OCI-LY3 (cell line): ENCODE results near the gene C1orf21.
A peak's percentile ranks its signal among the peaks of the same experiment; 100 is the strongest.

ENCODE experiments used
- H2AFZ ChIP-seq: fragments of 200-600, 300-600 bp; shearing (Covaris generic); 2 replicates; pipeline ENCODE4 v1.6.0; 2014; ENCODE audit warnings: antibody characterized with exemption, low read depth, low read length
- H3K27ac ChIP-seq: fragments of 200-600, 300-600 bp; sonication (generic); 2 replicates; pipeline ENCODE4 v1.5.1; 2014; ENCODE audit warnings: mild to moderate bottlenecking, low read length, moderate library complexity, mixed read lengths
- H3K27me3 ChIP-seq: fragments of 200-600, 300-600 bp; sonication (generic); 2 replicates; pipeline ENCODE4 v1.6.1; 2014; ENCODE audit warnings: low read depth, low read length, mixed read lengths
- H3K36me3 ChIP-seq: fragments of 200-600, 300-600 bp; sonication (generic); replicated peaks from 2 replicates; pipeline ENCODE3; 2014; ENCODE audit warnings: low read depth, low read length, mixed read lengths
- H3K4me1 ChIP-seq: fragments of 300-600, 200-600 bp; sonication (generic); 2 replicates; pipeline ENCODE4 v1.6.1; 2014; ENCODE audit warnings: low read length, mixed read lengths
- H3K4me2 ChIP-seq: fragments of 200-600, 300-600 bp; sonication (generic); 2 replicates; pipeline ENCODE4 v1.6.1; 2014; ENCODE audit warnings: low read length, mixed read lengths
- H3K4me3 ChIP-seq: fragments of 300-600, 200-600 bp; sonication (generic); 2 replicates; pipeline ENCODE4 v1.5.1; 2014; ENCODE audit warnings: antibody characterized with exemption, mild to moderate bottlenecking, low read length, moderate library complexity
- H3K79me2 ChIP-seq: fragments of 300-600, 200-600 bp; shearing (Covaris generic); 2 replicates; pipeline ENCODE4 v1.6.1; 2014; ENCODE audit warnings: mild to moderate bottlenecking, low read length, mixed read lengths
- H3K9ac ChIP-seq: fragments of 300-600, 200-600 bp; shearing (Covaris generic); 2 replicates; pipeline ENCODE4 v1.6.0; 2014; ENCODE audit warnings: mild to moderate bottlenecking, low read length, moderate library complexity
- H3K9me3 ChIP-seq: fragments of 200-600, 300-600 bp; shearing (Covaris generic); 2 replicates; pipeline ENCODE4 v1.6.1; 2014; ENCODE audit warnings: low read length, mixed read lengths; ENCODE audit not compliant: insufficient read depth
- H4K20me1 ChIP-seq: fragments of 200-600, 300-600 bp; sonication (generic); 2 replicates; pipeline ENCODE4 v1.6.1; 2016; ENCODE audit warnings: low read length, mixed read lengths; ENCODE audit not compliant: insufficient read depth
- EZH2phosphoT487 ChIP-seq: fragments of 200-600 bp; shearing (Covaris generic); IDR thresholded peaks from 2 replicates; pipeline ENCODE4 v1.6.1; 2018; ENCODE audit warnings: antibody characterized with exemption, mixed run types, low read depth
- TF ChIP-seq, protein P1 (sequence below): fragments of 200-600, 300-600 bp; sonication (generic); IDR thresholded peaks from 2 replicates; pipeline ENCODE4 v1.5.1; 2014; ENCODE audit warnings: antibody characterized with exemption, low read length, low read depth

The C1orf21 gene

DNA sequence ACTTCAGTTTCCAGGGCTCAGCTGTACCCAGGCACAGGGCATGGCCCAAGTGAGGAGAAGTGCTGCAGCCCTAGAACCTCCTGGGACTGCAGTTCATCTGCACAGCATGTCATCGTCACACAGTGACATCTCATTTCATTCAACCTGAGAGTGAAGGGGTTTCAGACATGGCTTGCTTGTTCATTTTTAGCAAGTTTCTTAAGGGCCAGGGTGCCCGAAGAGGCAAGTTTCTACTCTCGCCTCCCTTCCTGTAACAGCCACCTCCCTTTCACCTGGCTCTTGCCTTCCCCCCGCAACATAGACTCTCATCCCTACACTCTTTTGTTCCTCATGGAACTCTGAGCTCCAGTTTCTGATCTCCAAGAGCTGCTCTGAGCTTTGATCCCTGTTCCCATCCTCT is 108.1 kb downstream of the C1orf21 start:
- peaks cover 5% of the 10 kb centered on the region for H3K79me2 ChIP-seq
- H3K27me3 ChIP-seq: no peaks in the 10 kb centered on the region
- no peaks in the 10 kb centered on the region for H4K20me1 ChIP-seq
- peak overlapping the region; percentile 93 for H3K4me2 ChIP-seq
- H3K9ac ChIP-seq: peak overlapping the region; percentile 26
- peak overlapping the region; percentile 46 for H3K4me3 ChIP-seq
- TF ChIP-seq EZH2phosphoT487: no peak
- TF ChIP-seq, protein P1, sequence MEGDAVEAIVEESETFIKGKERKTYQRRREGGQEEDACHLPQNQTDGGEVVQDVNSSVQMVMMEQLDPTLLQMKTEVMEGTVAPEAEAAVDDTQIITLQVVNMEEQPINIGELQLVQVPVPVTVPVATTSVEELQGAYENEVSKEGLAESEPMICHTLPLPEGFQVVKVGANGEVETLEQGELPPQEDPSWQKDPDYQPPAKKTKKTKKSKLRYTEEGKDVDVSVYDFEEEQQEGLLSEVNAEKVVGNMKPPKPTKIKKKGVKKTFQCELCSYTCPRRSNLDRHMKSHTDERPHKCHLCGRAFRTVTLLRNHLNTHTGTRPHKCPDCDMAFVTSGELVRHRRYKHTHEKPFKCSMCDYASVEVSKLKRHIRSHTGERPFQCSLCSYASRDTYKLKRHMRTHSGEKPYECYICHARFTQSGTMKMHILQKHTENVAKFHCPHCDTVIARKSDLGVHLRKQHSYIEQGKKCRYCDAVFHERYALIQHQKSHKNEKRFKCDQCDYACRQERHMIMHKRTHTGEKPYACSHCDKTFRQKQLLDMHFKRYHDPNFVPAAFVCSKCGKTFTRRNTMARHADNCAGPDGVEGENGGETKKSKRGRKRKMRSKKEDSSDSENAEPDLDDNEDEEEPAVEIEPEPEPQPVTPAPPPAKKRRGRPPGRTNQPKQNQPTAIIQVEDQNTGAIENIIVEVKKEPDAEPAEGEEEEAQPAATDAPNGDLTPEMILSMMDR: no peak
- no peaks in the 10 kb centered on the region for H3K36me3 ChIP-seq
- peak overlapping the region; percentile 70; the same call in 1 of the 2 replicates for H2AFZ ChIP-seq
- H3K4me1 ChIP-seq: peaks cover 52% of the 10 kb centered on the region
- H3K9me3 ChIP-seq: no peaks in the 10 kb centered on the region
- peak overlapping the region; percentile 69 for H3K27ac ChIP-seq

DNA sequence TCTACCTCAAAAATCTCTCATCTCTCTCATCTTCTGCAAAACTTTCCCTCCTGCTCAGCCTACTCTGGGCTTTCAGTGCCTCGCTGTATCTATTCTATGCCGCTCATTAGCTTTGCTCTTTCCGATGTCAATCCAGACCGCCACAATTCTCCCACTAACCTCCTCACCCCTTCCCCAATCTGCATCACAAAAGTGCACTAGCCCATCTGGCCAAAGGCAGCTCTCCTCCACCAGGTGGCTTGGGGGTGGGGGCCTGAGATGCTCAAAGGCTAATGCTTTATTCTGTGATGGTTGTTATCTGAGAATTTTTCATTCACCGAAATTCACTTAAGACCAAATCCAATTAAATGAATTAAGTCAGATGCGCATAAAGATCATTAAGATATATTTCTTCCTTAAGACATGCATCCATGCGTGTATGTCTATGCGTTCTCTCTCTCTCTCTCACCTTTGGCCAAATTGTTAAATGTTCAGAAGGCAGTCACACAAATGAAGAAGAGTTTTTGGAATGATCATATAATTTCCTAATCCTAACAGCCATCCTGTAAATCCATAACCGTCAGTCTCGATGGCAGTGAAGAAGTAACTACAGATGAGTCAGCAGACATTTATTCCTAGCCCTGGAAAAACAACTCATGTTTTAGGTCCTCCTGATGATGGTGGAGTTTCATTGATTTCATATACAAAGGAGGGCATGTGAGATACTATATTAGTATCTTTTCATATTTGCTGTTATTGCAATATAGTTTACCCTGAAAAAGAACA is 111.3 kb downstream of the C1orf21 start:
- TF ChIP-seq, protein P1: no peak
- TF ChIP-seq EZH2phosphoT487: no peak
- Histone ChIP-seq H2AFZ (no peak overlapping the region), H3K27ac (no peak overlapping the region), H3K9me3 (no peaks in the 10 kb centered on the region), H3K36me3 (no peaks in the 10 kb centered on the region), H3K9ac (no peak overlapping the region), H3K4me1 (peaks cover 28% of the 10 kb centered on the region), H3K79me2 (no peaks in the 10 kb centered on the region), H3K4me3 (no peak overlapping the region), H3K4me2 (no peak overlapping the region), H3K27me3 (no peaks in the 10 kb centered on the region), H4K20me1 (no peaks in the 10 kb centered on the region)

DNA sequence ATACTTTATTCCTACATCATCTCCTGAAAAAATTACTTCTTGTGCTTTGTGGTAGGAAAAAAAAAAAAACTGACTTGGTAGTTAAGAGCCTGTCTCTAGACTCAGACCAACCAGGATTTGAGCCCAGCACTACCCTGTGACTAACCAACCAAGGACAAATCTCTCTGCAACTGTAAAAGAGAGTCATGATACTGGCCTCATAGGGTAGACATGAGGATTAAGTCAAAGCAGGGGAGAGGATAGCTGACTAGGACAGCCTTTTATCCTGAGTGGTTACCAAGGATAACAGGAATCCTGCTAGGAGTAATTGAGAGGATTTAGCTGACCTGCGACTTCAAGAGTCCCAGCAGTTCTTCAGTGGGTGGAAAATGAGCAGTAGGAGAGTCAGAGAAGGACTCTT is 112.8 kb downstream of the C1orf21 start:
- Histone ChIP-seq H3K79me2 (no peaks in the 10 kb centered on the region), H2AFZ (no peak overlapping the region), H3K4me2 (no peak overlapping the region), H3K4me1 (peaks cover 14% of the 10 kb centered on the region), H3K27ac (no peak overlapping the region), H3K4me3 (no peak overlapping the region), H4K20me1 (no peaks in the 10 kb centered on the region), H3K9me3 (no peaks in the 10 kb centered on the region), H3K27me3 (no peaks in the 10 kb centered on the region), H3K9ac (no peak overlapping the region), H3K36me3 (no peaks in the 10 kb centered on the region)
- no peak for TF ChIP-seq EZH2phosphoT487
- TF ChIP-seq, protein P1: no peak

GRCh38 chr1:184502161-184502560 is 115.3 kb downstream of the C1orf21 start:
- Histone ChIP-seq H3K9ac (no peak overlapping the region), H3K4me2 (no peak overlapping the region), H3K4me1 (no peaks in the 10 kb centered on the region), H3K27me3 (no peaks in the 10 kb centered on the region), H3K36me3 (no peaks in the 10 kb centered on the region), H3K9me3 (no peaks in the 10 kb centered on the region), H3K27ac (no peak overlapping the region), H4K20me1 (no peaks in the 10 kb centered on the region), H3K79me2 (no peaks in the 10 kb centered on the region), H2AFZ (no peak overlapping the region), H3K4me3 (no peak overlapping the region)
- TF ChIP-seq EZH2phosphoT487: no peak
- TF ChIP-seq, protein P1: no peak
